Pancreas (tissue), 10 donors: ENCODE data around the gene SLU7. TPM values are rescaled to one million over a fixed set of nuclear protein-coding genes. Genes with fewer than 3 reads are reported as not detected.

Experiments used
- ATAC-seq, 4 donors: fragments of 200-7000 bp; cut with Tn5 transposase; one replicate each; pipeline versions ENCODE4 v1.8.0 to v1.9.1; 2020; ENCODE audit warnings: mild to moderate bottlenecking in 4 of 4, moderate library complexity in 4 of 4
- DNase-seq, 6 donors: peaks; one replicate each; pipeline ENCODE4 v3.0.0-alpha.2; 2020
- FAIRE-seq: peaks from 2 replicates; lab custom pipeline; 2012; peaks lifted over from hg19 to GRCh38; lab: Jason Lieb, UNC
- H3K27ac ChIP-seq, 4 donors: fragments of 200-600 bp; sonication (generic); 1 replicate in 3 of 4; 2 replicates in 1 of 4; pipeline versions ENCODE4 v1.5.0 to v1.8.0; 2020
- H3K27me3 ChIP-seq, 4 donors: fragments of 200-600 bp; one replicate each; pipeline ENCODE4 v1.8.0; 2021
- H3K36me3 ChIP-seq, 3 donors: fragments of 200-600 bp; sonication (generic) in 1 of 3; one replicate each; pipeline versions ENCODE4 v1.5.0 to v1.8.0; 2020 to 2021
- H3K4me1 ChIP-seq, 3 donors: fragments of 200-600 bp; one replicate each; pipeline ENCODE4 v1.8.0; 2021
- H3K4me3 ChIP-seq, 4 donors: fragments of 200-600 bp; sonication (generic) in 2 of 4; one replicate each; pipeline versions ENCODE4 v1.5.0 to v1.8.0; 2020 to 2021
- H3K9me3 ChIP-seq, 4 donors: fragments of 200-600 bp; one replicate each; pipeline ENCODE4 v1.8.0; 2021
- CTCF ChIP-seq, 4 donors: fragments of 200-600 bp; sonication (generic) in 3 of 4; IDR thresholded peaks; one replicate each; pipeline versions ENCODE4 v1.5.0 to v1.8.0; 2021; ENCODE audit warnings: antibody characterized with exemption in 4 of 4
- WGBS, 2 donors: extraction: QIAGEN DNeasy Blood & Tissue Kit; methylation state at CpG; one replicate each; pipeline ENCODE4 v1.1.7; 2013; 5-methylcytosine and 5-hydroxymethylcytosine counted together
- intact Hi-C, 3 donors: fragments of 100-400 bp; cut with DNase I; formaldehyde crosslinking; loops; one replicate each; pipeline versions ENCODE4 v1.11.1 to v1.14.2; 2022
- polyA plus RNA-seq, 2 donors: library from polyadenylated mRNA; stranded (reverse); fragments of 200-250 nt; gene quantifications; one replicate each; pipeline ENCODE4 v1.2.3, GENCODE V29; 2013
- total RNA-seq, 6 donors: library from RNA; stranded (reverse); fragmentation: NEBNext Ultra II Directional in 4 of 6; extraction: Animal tissue kit (Norgen Biotek cat#: 25700) in 4 of 6; gene quantifications; one replicate each; pipeline versions ENCODE4 v1.2.1 to v1.2.4, GENCODE V29; 2021 to 2023
- donor health status: healthy with polysubstance abuse.
- donor health status: DM: no; HTN: no; CAD: no; lungs with moderate emphysema.
- donor health status: DM: no; HTN: no; CAD: no.
- donor health status: control.
- donor health status: control.
- donor health status: Bipolar disorder and iron deficiency.
- donor health status: DM: yes; HTN: yes; CAD: no.
- donor health status: DM: no; HTN: no; CAD: no.
- donor health status: DM: no; HTN: no; CAD: no.
- donor health status: DM: yes; HTN: yes; CAD: no.

SLU7 gene
- total and polyA plus RNA-seq, 8 donors = 12.3 to 24.6 (median 20.6) TPM

GRCh38 chr5:160451281-160451680 is 32.4 kb upstream of the SLU7 start:
- no peak for FAIRE-seq
- intact Hi-C loops = no loop called here
- TF ChIP-seq CTCF (IDR thresholded peaks at IDR 0.05) = no peak
- 91% methylated on average over 2 of the region's 2 CpGs for WGBS, 2 donors
- Histone ChIP-seq H3K27me3 (no peaks in the 10 kb centered on the region), H3K36me3 (no peaks in the 10 kb centered on the region), H3K4me3 (no peak overlapping the region), H3K27ac (no peak overlapping the region), H3K9me3 (no peaks in the 10 kb centered on the region), H3K4me1 (no peaks in the 10 kb centered on the region)
- ATAC-seq = no peak
- no peak for DNase-seq

GRCh38 chr5:160450164-160450932 is 31.5 kb upstream of the SLU7 start:
- FAIRE-seq = no peak
- TF ChIP-seq CTCF (IDR thresholded peaks at IDR 0.05) = no peak
- DNase-seq = no peak
- Histone ChIP-seq H3K27ac (no peak overlapping the region), H3K4me3 (no peak overlapping the region), H3K4me1 (no peaks in the 10 kb centered on the region), H3K36me3 (no peaks in the 10 kb centered on the region), H3K27me3 (no peaks in the 10 kb centered on the region), H3K9me3 (no peaks in the 10 kb centered on the region)
- intact Hi-C loops = no loop called here
- ATAC-seq = no peak
- 87 to 90% methylated on average over 9 of the region's 9 CpGs for WGBS, 2 donors

GRCh38 chr5:160449458-160449857 is 30.6 kb upstream of the SLU7 start:
- DNase-seq (no peak), ATAC-seq (no peak), FAIRE-seq (no peak)
- intact Hi-C loops = no loop called here
- Histone ChIP-seq H3K4me3 (no peak overlapping the region), H3K36me3 (no peaks in the 10 kb centered on the region), H3K4me1 (no peaks in the 10 kb centered on the region), H3K27ac (no peak overlapping the region), H3K9me3 (no peaks in the 10 kb centered on the region), H3K27me3 (no peaks in the 10 kb centered on the region)
- no peak for TF ChIP-seq CTCF (IDR thresholded peaks at IDR 0.05)
- 87% methylated on average over 3 of the region's 3 CpGs for WGBS, 2 donors

- intact Hi-C loops = no loop called here
- no peak overlapping the region for H3K4me3 ChIP-seq
Observed at GRCh38 chr5:160448886-160449285, 30.0 kb upstream of the SLU7 start.

More at GRCh38 chr5:160448886-160449285, 30.0 kb upstream of the SLU7 start:
- Histone ChIP-seq H3K27ac (no peak overlapping the region), H3K4me1 (no peaks in the 10 kb centered on the region), H3K36me3 (no peaks in the 10 kb centered on the region), H3K27me3 (no peaks in the 10 kb centered on the region), H3K9me3 (no peaks in the 10 kb centered on the region)
- DNase-seq (no peak), ATAC-seq (no peak), FAIRE-seq (no peak)
- WGBS, 2 donors = 71 to 76% methylated on average over 1 of the region's 1 CpG
- no peak for TF ChIP-seq CTCF (IDR thresholded peaks at IDR 0.05)
